PFSK-1 (cell line): Measurements from ENCODE around the gene HIGD2A.

Experiments used
- POLR2AphosphoS5 ChIP-seq: IDR thresholded peaks from 2 replicates; pipeline ENCODE4 v1.6.1; 2012; ENCODE audit warnings: low read depth, mild to moderate bottlenecking, control low read depth, low read length, moderate library complexity
- REST ChIP-seq, 2 experiments: IDR thresholded peaks; 2 replicates each; pipeline versions ENCODE4 v1.6.1 to v1.8.0; 2011 to 2012; ENCODE audit warnings: low read depth in 2 of 2, low read length in 2 of 2, control low read depth in 1 of 2, inconsistent platforms in 1 of 2, mild to moderate bottlenecking in 1 of 2, moderate library complexity in 1 of 2; ENCODE audit not compliant: insufficient read depth in 1 of 2
- SIN3A ChIP-seq: IDR thresholded peaks from 2 replicates; pipeline ENCODE4 v1.6.1; 2012; ENCODE audit warnings: mild to moderate bottlenecking, low read length, moderate library complexity, borderline replicate concordance; ENCODE audit not compliant: insufficient read depth
- TAF1 ChIP-seq: IDR thresholded peaks from 2 replicates; pipeline ENCODE4 v1.6.1; 2012; ENCODE audit warnings: low read length, control low read depth, borderline replicate concordance; ENCODE audit not compliant: insufficient read depth

- TF ChIP-seq POLR2AphosphoS5 (no peak), REST (IDR thresholded peaks at IDR 0.05; ENCODE audit: insufficient read depth in 1 of 2, low read depth in 2 of 2, low read length in 2 of 2) (no peak), TAF1 (no peak), SIN3A (no peak)
Observed at GRCh38 chr5:176384366-176384930, 4.1 kb upstream of the HIGD2A start.
